Adipose tissue (tissue), 3 donors: ENCODE data around the gene CARD18. TPM values are rescaled to one million over a fixed set of nuclear protein-coding genes. Genes with fewer than 3 reads are reported as not detected.
"Not testable (repeated sequence)": the region's sequence is repeated elsewhere in the genome, so short reads cannot be mapped to it uniquely, and the experiment has no call there.

Experiments used
- H3K27ac ChIP-seq: one replicate; pipeline ENCODE4 v1.5.1; 2013; ENCODE audit warnings: low read depth, low read length
- WGBS, 3 donors: extraction: QIAGEN DNeasy Blood & Tissue Kit; methylation state at CpG; one replicate each; pipeline ENCODE4 v1.1.7; 2013; 5-methylcytosine and 5-hydroxymethylcytosine counted together
- polyA plus RNA-seq, 3 donors: library from polyadenylated mRNA; stranded (reverse); fragments of 200-250 nt; gene quantifications; one replicate each; pipeline ENCODE4 v1.2.3, GENCODE V29; 2013
- donor health status: healthy with polysubstance abuse.
- donor health status: Bipolar disorder and iron deficiency.
- donor health status: healthy.

The CARD18 gene
- polyA plus RNA-seq, 3 donors: not detected

DNA sequence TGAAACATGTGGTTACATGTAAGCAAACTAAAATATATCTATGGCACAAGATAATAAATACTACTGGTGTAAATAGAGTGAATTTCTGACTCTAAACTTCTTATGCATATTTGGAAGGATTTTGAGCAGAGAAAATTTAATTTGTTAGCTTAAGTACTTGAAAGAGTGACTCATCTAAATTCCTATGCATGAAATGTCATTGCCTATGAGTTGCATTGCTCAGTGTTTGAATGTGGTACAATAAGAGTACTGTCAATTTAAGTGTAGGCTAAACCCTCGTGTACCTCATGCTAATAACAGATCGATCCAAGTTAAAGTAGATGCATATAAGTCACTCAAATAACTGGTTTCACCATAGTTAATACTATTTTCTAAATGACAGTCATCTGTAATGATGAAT, 5.3 kb upstream of the CARD18 start:
- no peak overlapping the region for H3K27ac ChIP-seq
- WGBS, 3 donors: 74 to 88% (median 88%) methylated on average over 2 of the region's 2 CpGs

DNA sequence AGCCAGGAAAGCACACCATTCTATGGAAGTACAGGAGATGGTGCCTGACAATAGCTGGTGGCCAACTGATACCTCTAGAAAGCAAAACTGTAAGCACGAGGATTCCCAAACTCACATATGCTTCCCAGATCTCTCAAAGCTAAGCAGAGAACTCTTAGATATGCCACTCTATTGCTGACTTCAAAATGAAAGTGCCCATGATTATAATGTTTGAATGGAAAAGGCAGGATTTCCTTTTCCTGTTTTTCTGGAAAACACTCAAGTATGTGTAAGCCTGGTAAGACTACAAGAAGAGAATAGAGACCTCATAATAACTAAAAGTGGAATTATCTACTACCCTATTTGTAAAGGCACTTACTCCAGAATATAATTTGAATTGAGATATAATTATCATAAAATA, 2.6 kb upstream of the CARD18 start:
- 70 to 81% (median 77%) methylated on average over 1 of the region's 1 CpG for WGBS, 3 donors
- no peak overlapping the region for H3K27ac ChIP-seq

- H3K27ac ChIP-seq: no peak overlapping the region
- 83 to 97% (median 87%) methylated on average over 1 of the region's 1 CpG for WGBS, 3 donors
These were observed 2.3 kb downstream of the CARD18 start for GRCh38 chr11:105137286-105137685.

GRCh38 chr11:105135883-105136282, 3.7 kb downstream of the CARD18 start:
- 52 to 72% (median 62%) methylated on average over 4 of the region's 4 CpGs for WGBS, 3 donors
- H3K27ac ChIP-seq: no peak overlapping the region

DNA sequence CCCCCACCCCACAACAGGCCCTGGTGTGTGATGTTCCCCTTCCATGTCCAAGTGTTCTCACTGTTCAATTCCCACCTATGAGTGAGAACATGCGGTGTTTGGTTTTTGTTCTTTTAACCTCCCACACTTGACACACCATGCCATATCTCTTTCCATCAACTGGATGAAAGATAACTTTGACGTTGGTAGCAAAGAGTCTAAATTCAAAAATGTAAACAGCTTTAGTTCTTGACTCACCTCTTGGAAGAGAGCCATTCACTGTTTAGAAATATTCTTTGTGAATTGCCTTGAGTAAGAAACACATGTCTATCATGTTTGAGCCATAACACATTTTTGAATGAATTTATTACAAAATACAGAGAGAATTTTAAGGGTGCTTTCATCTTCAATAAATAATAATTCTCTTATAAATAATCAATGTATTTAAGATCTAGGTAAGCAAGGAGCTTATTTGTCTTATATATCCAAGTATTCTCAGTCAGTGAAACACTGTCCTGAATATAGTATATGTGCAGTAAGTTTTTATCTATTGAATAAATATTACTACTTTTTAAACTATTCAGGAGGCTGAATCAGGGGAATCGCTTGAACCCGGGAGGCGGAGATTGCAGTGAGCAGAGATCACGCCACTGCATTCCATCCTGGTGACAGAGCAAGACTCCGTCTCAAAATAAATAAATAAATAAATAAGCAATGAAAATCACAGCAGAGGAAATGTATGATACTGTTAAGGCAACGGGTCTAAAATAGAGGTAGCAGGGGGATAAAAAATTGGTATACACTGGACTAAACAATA, 6.7 kb downstream of the CARD18 start:
- H3K27ac ChIP-seq: no peak overlapping the region
- 84 to 88% (median 86%) methylated on average over 8 of the region's 8 CpGs for WGBS, 3 donors

- 65 to 82% (median 73%) methylated on average over 3 of the region's 3 CpGs for WGBS, 3 donors
- H3K27ac ChIP-seq: no peak overlapping the region
These were observed 9.3 kb downstream of the CARD18 start for GRCh38 chr11:105130189-105130813.

- 85 to 91% (median 89%) methylated on average over 2 of the region's 2 CpGs for WGBS, 3 donors
- H3K27ac ChIP-seq: no peak overlapping the region
These were observed 14.8 kb downstream of the CARD18 start for GRCh38 chr11:105124756-105125155.

DNA sequence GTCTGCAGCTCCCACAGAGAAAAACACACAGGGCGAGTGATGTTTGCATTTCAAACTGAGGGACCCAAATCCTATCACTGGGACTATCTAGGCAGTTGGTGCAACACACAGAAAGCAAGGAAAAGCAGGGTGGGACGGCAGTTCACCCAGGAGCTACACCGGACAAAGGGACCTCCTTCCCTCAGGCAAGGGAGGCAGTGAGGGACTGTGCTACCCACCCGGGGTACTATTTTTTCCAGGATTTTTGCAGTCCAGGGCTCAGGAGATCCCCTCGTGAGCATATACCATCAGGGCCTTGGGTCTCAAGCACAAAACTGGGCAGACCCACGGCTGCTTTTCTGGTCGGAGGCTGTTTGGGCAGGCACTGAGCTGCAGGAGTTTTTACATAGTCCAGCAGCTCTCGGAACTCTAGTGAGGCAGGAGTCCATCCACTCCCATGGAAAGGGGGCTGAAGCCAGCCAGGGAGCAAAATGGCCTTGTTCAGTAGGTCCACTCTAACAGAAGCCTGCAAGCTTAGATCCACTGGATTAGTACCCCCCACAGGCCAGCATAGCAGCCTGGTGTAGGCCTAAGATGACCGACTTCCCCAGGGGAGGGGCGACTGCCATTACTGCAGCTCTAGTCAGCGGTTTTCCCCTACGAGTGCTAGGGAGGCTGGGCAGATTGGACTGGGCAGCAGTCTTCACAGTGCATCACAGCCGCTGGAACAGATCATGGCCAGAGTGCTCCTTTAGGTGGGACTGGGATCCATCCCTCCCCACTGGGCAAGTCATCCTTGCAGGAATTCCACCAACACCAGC, 28.2 kb downstream of the CARD18 start:
- no peak overlapping the region for H3K27ac ChIP-seq
- 82 to 88% (median 88%) methylated on average over 13 of the region's 13 CpGs for WGBS, 3 donors

- WGBS, 3 donors: 35 to 79% (median 37%) methylated on average over 2 of the region's 2 CpGs
- H3K27ac ChIP-seq: no peak overlapping the region
These were observed 28.9 kb downstream of the CARD18 start for GRCh38 chr11:105110688-105111030.

- H3K27ac ChIP-seq: no peak overlapping the region
- whole genome bisulfite sequencing, 3 donors: 29 to 55% (median 31%) methylated on average over 8 of the region's 8 CpGs
These were observed 29.5 kb downstream of the CARD18 start for GRCh38 chr11:105109855-105110687.

DNA sequence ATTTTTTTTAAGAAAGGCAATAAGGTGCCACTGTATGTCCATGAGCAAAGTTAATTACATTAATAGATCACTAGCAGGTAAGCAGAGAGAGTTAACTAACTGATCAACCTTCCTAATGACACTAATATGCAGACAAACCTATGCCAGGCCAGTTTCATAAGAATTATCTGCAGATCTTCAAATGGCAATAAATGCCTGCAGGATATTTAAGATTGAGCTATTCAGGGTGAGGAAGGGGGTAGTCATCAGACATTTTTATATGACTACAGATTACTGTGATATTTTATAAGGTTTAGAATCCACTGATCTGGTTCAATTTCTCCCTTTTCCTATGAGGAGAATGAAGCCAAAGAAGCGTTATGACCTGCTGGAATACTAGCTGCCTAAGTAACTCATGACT, 30.2 kb downstream of the CARD18 start:
- no peak overlapping the region for H3K27ac ChIP-seq
- WGBS, 3 donors: 82 to 97% (median 91%) methylated on average over 1 of the region's 1 CpG

DNA sequence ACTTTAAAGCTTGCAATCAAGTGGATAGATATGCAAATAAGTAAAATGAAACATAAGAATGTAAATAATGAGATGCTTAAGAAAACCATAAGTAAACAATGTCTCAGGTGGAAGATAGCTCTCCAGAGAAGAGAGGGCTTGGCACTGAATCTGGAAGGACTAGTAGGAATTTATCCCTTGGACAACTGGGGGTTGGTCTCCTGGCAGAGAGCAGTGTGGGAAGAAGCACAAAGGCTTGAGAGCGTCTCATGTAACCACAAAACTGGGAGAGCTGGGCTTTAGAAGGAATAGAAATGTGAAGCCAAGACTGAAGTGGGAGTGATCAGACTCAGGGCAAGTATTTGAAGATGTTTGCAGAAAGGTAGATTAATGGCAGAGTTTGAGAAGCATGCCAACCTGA, 31.3 kb downstream of the CARD18 start:
- WGBS, 3 donors: 76 to 93% (median 87%) methylated on average over 1 of the region's 1 CpG
- H3K27ac ChIP-seq: no peak overlapping the region

GRCh38 chr11:105107226-105107825, 32.2 kb downstream of the CARD18 start:
- WGBS, 3 donors: 77 to 90% (median 84%) methylated on average over 8 of the region's 8 CpGs

GRCh38 chr11:105106140-105106539, 33.4 kb downstream of the CARD18 start:
- WGBS, 3 donors: 24 to 94% (median 83%) methylated on average over 1 of the region's 1 CpG
- no peak overlapping the region for H3K27ac ChIP-seq

More at GRCh38 chr11:105107226-105107825, 32.2 kb downstream of the CARD18 start:
- not testable (repeated sequence) for H3K27ac ChIP-seq

DNA sequence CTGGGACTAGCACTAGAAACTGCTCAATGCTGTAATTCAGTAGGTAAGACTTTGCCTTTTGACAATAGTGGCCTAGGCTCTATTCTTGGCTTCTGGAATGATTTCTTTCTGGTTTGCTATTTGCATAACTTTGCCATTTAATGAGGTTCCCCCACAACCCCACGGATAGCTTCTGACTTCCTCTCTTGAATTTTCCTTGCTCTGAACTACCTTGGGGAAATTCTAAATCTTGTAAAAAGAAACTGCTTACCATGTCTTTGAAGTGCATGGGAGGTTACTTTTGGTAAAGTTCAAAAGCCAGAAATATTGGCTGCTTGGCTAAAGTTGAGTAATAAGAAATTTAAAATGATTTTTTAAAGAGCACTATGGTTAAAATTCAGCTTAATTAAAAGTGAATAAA, 35.3 kb downstream of the CARD18 start:
- WGBS, 3 donors: 31 to 68% (median 36%) methylated on average over 1 of the region's 1 CpG
- no peak overlapping the region for H3K27ac ChIP-seq

- H3K27ac ChIP-seq: no peak overlapping the region
These were observed 36.2 kb downstream of the CARD18 start for GRCh38 chr11:105103336-105103735.

GRCh38 chr11:105102079-105102581, 37.4 kb downstream of the CARD18 start:
- WGBS, 3 donors: 68 to 86% (median 85%) methylated on average over 1 to 2 of the region's 3 CpGs
- not testable (repeated sequence) for H3K27ac ChIP-seq
